Bronchial epithelial cell (primary cell): ENCODE results near the gene PKP1. TPM values are rescaled to one million over a fixed set of nuclear protein-coding genes. Genes with fewer than 3 reads are reported as not detected.
"Not testable (repeated sequence)": the region's sequence is repeated elsewhere in the genome, so short reads cannot be mapped to it uniquely, and the experiment has no call there.

Experiments
- DNase-seq: peaks from one replicate; pipeline ENCODE4 v3.0.0-alpha.2; 2010; ENCODE audit warnings: low read depth
- FAIRE-seq: peaks from 2 replicates; lab custom pipeline; 2011; peaks lifted over from hg19 to GRCh38; lab: Jason Lieb, UNC
- H3K27me3 ChIP-seq: 2 replicates; pipeline ENCODE4 v1.5.1; 2011; ENCODE audit warnings: low read length; ENCODE audit not compliant: control insufficient read depth, insufficient read depth
- H3K36me3 ChIP-seq: 2 replicates; pipeline ENCODE4 v1.5.1; 2011; ENCODE audit warnings: low read length; ENCODE audit not compliant: control insufficient read depth, insufficient read depth
- H3K4me3 ChIP-seq: 2 replicates; pipeline ENCODE4 v1.5.1; 2011; ENCODE audit warnings: mild to moderate bottlenecking, low read depth, low read length, control low read depth
- CTCF ChIP-seq: IDR thresholded peaks from 2 replicates; pipeline ENCODE4 v1.5.1; 2011; ENCODE audit warnings: mild to moderate bottlenecking, moderate library complexity, low read length, control low read depth, inconsistent platforms; ENCODE audit not compliant: insufficient read depth, severe bottlenecking
- total RNA-seq: library from RNA; depleted of rRNA; stranded (reverse); fragments of >200 nt; gene quantifications from 2 replicates; pipeline ENCODE4 v1.2.1, GENCODE V29; 2014

The PKP1 gene
- 117 and 337 TPM in 2 replicates for total RNA-seq

GRCh38 chr1:201282931-201283829 is at the start of gene PKP1:
Gene PKP1 (plus strand): TSS chr1:201283506. CDS start chr1:201283703, 197 bp downstream.
- TF ChIP-seq CTCF = peak; percentile 17
- H3K4me3 ChIP-seq = peak within 1 kb of the TSS; percentile 70
- FAIRE-seq (no peak), DNase-seq (peak; percentile 78)
- peaks cover 10% of the 10 kb centered on the region for H3K36me3 ChIP-seq
- H3K27me3 ChIP-seq = no peaks in the 10 kb centered on the region

GRCh38 chr1:201239646-201240045 is 43.7 kb upstream of the PKP1 start:
- DNase-seq, H3K4me3 ChIP-seq, H3K27me3 ChIP-seq, H3K36me3 ChIP-seq, FAIRE-seq: not testable (repeated sequence)

GRCh38 chr1:201240171-201240570 is 43.1 kb upstream of the PKP1 start:
- TF ChIP-seq CTCF = no peak
- H3K4me3 ChIP-seq = no peak overlapping the region
- FAIRE-seq = no peak
- DNase-seq = no peak
- H3K27me3 ChIP-seq = peaks cover 3% of the 10 kb centered on the region
- no peaks in the 10 kb centered on the region for H3K36me3 ChIP-seq

- no peak for FAIRE-seq
- H3K36me3 ChIP-seq = no peaks in the 10 kb centered on the region
- TF ChIP-seq CTCF = no peak
- no peak overlapping the region for H3K4me3 ChIP-seq
- peaks cover 3% of the 10 kb centered on the region for H3K27me3 ChIP-seq
- no peak for DNase-seq
Observed at GRCh38 chr1:201241736-201242135, 41.6 kb upstream of the PKP1 start.

GRCh38 chr1:201245082-201245481 is 38.2 kb upstream of the PKP1 start:
- Histone ChIP-seq H3K36me3 (no peaks in the 10 kb centered on the region), H3K4me3 (no peak overlapping the region), H3K27me3 (peaks cover 3% of the 10 kb centered on the region)
- TF ChIP-seq CTCF = no peak
- FAIRE-seq (no peak), DNase-seq (no peak)

- no peak for TF ChIP-seq CTCF
- FAIRE-seq = peak; percentile 32
- peaks cover 3% of the 10 kb centered on the region for H3K27me3 ChIP-seq
- DNase-seq = no peak
- no peaks in the 10 kb centered on the region for H3K36me3 ChIP-seq
- no peak overlapping the region for H3K4me3 ChIP-seq
Observed at GRCh38 chr1:201248721-201249559, 34.4 kb upstream of the PKP1 start.
